GM18951 (cell line): ENCODE measurements around the gene DRAM1.
"Not testable (repeated sequence)": the region's sequence is repeated elsewhere in the genome, so short reads cannot be mapped to it uniquely, and the experiment has no call there.

Source experiments
- POLR2A ChIP-seq: IDR thresholded peaks from 4 replicates; pipeline ENCODE4 v1.6.1; 2011; ENCODE audit warnings: mild to moderate bottlenecking; ENCODE audit not compliant: insufficient read length, insufficient read depth; ENCODE audit errors: extremely low read depth
- in situ Hi-C: fragments of 300-500 bp; cut with MboI; formaldehyde crosslinking; loops from one replicate; pipeline ENCODE4 v1.12.0; 2022; ENCODE audit warnings: low sequenced_read_pairs, mixed read lengths, inconsistent platforms; ENCODE audit not compliant: unreplicated experiment

Gene DRAM1

DNA sequence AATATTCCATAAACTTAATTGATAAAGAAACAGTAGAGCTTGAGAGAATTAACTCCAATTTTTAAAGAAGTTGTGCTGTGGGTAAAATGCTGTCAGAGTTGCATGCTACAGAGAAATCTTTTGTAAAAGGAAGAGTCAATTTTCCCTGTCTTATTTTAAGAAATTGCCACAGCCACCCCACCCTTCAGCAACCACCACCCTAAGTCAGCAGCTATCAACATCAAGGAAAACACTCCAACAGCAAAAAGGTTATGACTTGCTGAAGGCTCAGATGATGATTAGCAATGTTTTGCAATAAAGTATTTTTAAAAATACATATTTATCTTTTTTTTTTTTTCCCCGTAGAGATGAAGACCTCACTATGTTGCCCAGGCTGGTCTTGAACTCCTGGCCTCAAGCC, 6.5 kb upstream of the DRAM1 start:
- in situ Hi-C loops: no loop called here
- no peak for TF ChIP-seq POLR2A

DNA sequence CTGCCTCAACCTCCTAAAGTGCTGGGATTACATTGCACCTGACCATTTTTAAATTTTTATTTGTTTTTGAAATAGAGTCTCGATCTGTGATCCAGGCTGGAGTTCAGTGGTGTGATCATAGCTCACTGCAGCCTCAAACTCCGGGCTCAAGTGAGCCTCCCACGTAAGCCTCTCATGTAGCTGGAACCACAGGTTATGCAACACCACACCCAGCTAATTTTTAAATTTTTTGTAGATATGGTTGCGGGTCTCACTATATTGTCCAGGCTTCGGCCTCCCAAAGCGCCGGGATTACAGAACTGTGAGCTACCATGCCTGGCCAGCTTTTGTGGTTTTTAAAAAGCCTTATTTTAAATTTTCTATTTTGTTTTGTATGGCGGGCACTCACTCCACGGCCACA, 2.2 kb upstream of the DRAM1 start:
- in situ Hi-C loops: no loop called here
- TF ChIP-seq POLR2A: no peak

DNA sequence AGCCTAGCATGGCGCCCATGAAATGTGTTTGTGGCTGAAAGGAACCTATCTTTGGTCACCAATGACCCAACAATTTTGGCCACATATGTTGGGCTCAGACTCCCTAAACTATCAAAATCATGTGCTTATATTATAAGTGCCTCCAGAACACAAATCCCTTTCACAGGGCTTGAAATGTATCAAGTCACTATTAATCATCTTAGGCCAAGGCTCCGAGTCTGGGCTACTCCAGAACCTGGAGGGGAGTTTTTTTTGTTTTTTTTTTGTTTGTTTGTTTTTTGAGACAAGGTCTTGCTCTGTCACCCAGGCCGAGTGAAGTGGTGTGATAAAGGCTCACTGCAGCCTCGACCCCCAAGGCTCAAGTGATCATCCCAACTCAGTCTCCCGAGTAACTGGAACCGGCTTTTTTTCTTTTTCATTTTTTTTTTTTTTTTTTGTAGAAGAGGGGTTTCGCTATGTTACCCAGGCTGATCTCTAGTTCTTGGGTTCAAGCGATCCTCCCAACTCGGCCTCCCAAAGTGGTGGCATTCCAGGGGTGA, 989 bp upstream of the DRAM1 start:
- no peak for TF ChIP-seq POLR2A
- in situ Hi-C loops: no loop called here

DNA sequence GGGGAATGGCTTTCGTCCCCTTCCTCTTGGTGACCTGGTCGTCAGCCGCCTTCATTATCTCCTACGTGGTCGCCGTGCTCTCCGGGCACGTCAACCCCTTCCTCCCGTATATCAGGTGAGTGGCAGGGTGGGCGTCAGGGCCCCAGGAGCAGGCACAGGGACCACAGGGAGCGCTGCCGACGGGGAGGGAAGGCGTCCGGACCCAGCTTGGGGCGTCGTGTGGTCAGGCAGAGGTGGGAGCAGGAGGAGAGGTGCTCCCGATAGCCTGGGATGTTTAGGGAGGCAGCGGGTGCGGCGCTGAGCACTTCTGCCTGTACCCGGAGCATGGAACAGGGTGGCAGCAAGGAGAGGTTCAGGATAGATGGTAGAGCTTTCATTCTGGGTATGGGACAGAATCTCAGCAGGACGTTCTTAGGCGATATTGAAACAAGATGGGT, 444 bp downstream of the DRAM1 start:
- in situ Hi-C loops: no loop called here
- TF ChIP-seq POLR2A: no peak

DNA sequence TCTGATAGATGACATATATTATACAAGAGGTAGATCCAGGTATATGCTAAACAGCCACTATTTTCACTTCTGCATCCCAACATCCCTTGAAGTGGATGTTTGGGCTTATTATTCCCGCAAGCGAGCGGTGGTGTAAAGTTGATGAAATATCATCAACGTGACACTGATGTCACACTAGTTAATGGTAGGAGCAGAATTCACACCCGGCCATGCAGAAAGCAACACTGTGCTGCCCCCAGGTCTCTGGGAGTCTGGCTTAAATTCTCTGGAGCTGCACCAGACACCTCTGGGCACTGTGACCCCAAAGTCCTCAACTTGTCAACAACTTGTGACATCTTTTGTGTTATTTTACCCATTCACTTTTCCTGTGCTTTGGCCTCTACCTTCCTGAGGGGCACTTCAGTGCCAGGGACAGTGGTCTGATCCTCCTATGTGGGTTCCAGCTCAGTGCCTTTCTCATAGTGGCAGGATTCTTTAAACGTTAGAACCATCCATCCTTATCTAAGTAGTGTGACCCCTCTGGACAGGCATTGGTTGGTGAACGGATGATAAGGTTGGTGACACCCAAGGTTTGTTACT, 952 bp downstream of the DRAM1 start:
- in situ Hi-C loops: no loop called here
- TF ChIP-seq POLR2A: peak; percentile 23

DNA sequence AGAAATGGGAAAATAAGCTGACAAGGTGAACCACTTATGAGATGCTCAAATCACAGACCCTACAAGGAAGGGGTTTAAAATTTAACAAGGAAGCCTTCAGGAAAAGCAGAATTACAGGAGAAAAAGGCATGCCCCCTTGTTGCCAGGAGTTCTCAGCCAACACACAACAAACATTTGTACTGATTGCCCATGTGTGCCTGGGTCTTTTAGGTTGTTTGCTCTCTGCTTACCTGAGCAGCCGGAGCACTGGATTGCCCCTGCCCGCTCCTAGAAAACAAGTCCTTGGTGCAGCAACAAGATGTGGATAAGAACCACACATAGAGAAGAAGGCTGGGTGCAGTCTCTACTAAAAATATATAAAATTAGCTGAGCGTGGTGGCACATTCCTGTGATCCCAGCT, 3.4 kb downstream of the DRAM1 start:
- in situ Hi-C loops: no loop called here
- TF ChIP-seq POLR2A: no peak

DNA sequence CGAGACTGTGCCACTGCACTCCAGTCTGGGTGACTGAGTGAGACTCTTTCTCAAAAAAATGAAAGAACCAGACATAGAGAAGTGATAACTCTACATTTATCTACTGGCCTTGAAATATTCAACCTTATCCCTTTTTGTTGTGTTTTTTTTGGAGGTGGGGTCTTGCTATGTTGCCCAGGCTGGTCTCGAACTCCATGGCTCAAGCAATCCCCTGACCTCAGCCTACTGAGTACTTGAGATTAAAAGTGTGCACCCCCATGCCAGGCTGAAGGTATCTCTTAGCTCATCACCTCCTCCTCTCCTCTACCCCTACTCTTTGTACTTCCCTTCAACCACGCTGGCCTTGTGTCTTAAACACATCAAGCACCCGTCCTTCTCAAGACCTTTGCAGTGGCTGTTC, 3.8 kb downstream of the DRAM1 start:
- TF ChIP-seq POLR2A: no peak
- in situ Hi-C loops: no loop called here

DNA sequence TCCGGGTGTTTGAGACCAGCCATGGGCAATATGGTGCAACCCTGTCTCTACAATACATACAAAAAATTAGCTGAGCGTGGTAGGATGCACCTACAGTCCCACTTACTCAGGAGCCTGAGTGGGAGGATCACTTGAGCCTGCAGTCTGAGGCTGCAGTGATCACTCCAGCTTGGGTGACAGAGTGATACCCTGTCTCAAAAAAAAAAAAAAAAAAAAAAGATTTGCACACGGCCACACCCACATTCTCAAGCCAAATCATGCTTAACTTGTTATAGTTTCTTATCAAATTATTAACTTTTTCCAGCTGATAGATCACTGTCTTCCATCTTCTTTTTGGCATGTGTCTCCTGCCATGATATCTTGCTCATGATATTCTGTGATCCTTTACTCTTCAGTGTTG, 6.8 kb downstream of the DRAM1 start:
- TF ChIP-seq POLR2A: no peak
- in situ Hi-C loops: no loop called here

DNA sequence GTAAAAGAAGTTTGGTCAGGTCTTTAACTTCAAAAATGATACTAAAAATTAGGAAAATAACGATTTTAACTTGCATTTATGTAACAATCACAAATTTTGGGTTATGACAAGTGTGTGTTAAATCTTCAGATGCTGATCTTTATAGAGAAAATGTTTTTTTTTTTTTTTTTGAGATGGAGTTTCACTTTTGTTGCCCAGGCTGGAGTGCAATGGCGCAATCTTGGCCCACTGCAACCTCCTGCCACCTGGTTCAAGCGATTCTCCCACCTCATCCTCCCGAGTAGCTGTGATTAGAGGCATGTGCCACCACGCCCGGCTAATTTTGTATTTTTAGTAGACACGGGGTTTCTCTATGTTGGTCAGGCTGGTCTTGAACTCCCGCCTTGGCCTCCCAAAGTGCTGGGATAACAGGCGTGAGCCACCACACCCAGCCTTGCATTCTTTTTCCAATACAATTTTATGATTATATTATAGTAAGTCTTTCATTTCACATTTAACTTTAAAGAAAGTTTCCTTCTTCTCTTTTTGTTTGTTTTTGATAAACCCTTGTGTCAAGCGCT, 7.5 kb downstream of the DRAM1 start:
- in situ Hi-C loops: not testable (repeated sequence)

DNA sequence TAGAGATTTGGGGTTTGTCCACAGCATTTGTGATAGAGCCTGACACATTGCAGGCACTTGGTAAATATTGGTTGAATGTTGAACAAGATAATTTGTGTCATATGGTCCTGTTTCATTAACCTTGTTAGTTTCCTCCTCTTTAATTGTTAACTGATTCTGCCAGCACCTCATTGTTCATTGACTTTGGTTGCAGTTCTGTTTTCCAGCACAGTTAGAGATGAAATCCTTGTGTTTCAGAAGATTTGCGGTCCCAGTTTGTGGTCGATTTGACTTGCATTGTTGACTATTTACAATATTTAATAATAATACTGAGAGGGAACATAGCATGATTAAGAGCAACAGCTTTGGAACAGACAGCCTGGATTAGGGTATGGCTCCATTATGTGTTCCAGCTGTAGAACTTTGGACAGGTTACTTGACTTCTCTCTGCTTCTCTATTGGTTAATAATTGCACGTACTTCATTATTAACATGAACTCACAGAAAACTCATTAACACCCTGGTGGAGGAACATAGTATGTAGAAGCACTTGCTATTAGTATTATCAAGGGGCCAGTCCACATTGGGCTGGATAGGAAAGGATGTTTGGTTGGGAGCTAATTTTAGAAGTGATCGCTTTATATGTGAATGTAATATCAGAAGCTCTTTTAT, 8.7 kb downstream of the DRAM1 start:
- no peak for TF ChIP-seq POLR2A
- in situ Hi-C loops: no loop called here

DNA sequence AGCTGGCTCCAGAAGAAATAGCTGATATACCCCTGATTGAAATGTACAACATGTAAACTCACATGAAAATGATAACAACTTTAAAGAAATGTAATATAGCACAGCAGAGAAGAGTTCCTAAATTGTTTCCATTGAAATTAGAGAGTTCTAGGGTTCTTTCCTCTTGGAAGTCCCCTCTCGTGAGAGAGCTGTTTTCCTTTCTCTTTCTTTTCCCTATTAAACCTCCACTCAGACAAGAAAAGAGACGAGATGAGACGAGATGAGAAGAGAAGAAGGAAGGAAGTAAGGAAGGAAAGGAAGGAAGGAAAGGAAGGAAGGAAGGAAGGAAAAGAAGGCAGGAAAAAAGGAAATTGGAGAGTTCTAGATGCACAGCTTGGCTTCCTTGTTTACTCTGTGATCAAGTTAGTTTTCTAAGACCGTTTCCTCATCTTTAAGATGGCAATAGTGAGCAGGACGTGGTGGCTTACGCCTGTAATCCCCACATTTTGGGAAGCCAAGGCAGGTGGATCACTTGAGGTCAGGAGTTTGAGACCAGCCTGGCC, 11.9 kb downstream of the DRAM1 start:
- TF ChIP-seq POLR2A: no peak
- in situ Hi-C loops: no loop called here

DNA sequence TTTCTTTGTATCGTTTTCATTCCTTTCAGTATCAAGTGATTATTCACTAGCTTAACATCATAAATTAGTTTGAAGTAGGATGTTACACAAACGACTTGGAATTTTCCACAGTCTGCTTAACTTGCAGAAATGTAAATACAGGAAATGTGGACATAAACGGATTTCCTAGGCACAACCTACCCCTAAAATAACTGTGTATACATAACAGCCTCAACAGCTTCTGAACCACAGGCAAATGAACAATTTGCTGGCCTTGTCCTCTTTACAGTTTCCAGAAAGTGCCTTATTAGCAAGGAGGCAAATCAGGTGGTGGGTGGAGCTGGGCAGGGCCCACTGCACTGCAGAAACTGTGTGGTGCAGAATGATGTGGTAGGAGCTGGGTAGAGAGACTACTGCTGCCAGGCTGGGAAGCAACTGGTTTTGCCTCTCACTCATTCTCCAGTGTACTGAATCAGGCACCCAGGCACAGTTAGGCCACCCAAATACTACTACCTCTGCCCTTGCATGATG, 14.1 kb downstream of the DRAM1 start:
- TF ChIP-seq POLR2A: no peak
- in situ Hi-C loops: no loop called here

DNA sequence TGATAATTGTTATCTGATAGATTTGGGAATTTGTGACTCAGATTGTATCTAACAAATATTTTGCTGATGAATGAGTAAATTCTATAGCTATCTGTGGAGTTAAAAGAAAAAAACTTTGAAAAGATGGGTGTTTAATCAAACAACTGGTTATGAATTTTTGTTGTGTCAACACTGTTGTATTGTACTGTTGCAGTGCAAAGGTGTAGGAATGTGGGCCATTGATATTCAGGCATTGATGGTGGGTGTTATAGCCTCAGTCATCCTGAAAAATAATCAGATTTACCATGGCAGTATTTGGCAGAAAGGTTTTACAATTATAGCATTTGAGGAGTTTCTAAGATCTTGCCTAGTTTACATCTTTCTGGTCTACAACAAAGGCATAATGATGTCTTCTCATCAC, 15.4 kb downstream of the DRAM1 start:
- TF ChIP-seq POLR2A: no peak
- in situ Hi-C loops: no loop called here

DNA sequence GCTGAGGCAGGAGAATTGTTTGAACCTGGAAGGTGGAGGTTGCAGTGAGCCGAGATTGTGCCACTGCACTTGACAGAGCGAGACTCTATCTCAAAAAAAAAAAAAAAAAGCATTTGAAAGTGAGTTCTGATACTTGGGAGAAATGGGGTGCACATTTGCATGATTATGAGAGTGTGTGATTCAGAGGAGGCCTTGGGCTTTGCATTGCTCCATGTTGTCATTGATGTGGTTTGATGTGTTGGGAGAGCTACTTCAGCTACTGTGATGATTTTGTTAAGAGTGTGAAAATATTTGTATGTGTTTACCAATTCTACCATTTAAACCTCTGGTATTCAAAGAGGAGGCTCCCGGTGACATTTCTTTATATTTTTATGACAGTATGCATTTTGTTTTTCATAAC, 24.4 kb downstream of the DRAM1 start:
- in situ Hi-C loops: no loop called here

More for the DNA sequence above, 24.4 kb downstream of the DRAM1 start:
- TF ChIP-seq POLR2A: no peak
